HG02943 (cell line): ENCODE measurements around the gene GRWD1.

Source experiments
- ATAC-seq: cut with Tn5 transposase; IDR thresholded peaks from one replicate; pipeline ENCODE4 v1.9.1; 2021; ENCODE audit warnings: mild to moderate bottlenecking, low read depth, moderate library complexity; ENCODE audit not compliant: unreplicated experiment

GRWD1 gene

GRCh38 chr19:48445606-48446481, at the start of gene GRWD1:
Gene GRWD1, plus strand, starts transcription at chr19:48445983. Its CDS starts 23 bp downstream, at chr19:48446006.
- peak; percentile 80 for ATAC-seq

GRCh38 chr19:48396016-48396823, 49.6 kb upstream of the GRWD1 start:
- no peak for ATAC-seq

GRCh38 chr19:48396824-48397176, 49.0 kb upstream of the GRWD1 start:
- ATAC-seq = no peak

DNA sequence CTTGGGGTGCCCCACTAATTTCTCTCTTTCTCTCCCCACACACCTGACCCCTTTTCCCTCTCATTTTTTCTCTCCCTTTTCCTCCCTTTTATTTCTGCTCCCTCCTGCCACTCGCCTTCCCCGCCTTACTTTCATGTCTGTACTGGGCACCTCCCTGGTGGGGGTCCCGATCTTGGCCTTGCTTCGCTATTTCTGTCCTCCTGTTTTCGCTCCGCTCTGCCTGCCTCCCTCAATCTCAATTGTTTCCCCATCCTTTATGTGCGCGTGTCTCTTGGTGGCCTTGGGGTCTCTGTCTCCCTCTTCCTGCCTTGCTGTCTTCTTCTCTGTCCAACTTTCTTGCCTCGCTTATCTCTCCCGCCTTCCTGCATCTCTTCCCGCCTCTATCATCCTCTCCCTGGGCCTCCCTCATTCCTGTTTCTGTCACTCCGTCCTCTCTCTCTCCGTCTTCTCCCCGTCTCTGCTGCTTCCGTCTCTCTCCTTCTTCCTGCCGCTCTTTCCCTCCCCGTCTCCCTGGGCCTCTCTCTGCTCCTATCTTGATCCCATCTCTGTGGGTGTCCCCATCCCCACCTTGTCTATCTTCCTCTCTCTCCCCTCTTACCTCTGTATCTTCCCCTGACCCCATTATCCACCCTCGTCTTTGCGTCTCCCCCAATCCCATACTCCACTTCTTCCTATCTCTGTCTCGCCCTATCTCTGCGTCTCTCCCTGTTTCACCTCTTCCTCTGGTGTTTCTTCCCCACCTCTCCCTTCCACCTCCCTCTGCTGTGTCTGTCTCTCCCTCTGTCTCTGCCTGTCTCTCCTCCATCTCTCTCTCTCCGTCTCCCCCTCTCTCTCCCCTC, 48.3 kb upstream of the GRWD1 start:
- no peak for ATAC-seq

DNA sequence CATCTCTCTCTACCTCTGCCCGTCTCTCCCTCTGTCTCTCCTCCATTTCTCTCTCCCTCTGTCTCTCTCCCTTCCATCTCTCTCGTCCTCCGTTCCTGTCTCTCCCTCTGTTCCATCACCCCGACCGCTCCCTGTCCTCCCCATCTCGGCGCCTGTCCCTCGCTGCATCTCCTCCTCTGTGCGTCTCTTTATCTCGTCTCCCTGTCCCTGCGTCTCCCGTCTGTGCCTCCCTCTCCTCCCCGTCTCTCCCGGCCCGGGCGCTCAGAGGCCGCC, 47.7 kb upstream of the GRWD1 start:
- ATAC-seq = no peak

- ATAC-seq = no peak
These were observed 47.2 kb upstream of the GRWD1 start for GRCh38 chr19:48398375-48399235.

- no peak for ATAC-seq
These were observed 45.6 kb upstream of the GRWD1 start for GRCh38 chr19:48400018-48400742.

- no peak for ATAC-seq
These were observed 44.5 kb upstream of the GRWD1 start for GRCh38 chr19:48401287-48401686.

DNA sequence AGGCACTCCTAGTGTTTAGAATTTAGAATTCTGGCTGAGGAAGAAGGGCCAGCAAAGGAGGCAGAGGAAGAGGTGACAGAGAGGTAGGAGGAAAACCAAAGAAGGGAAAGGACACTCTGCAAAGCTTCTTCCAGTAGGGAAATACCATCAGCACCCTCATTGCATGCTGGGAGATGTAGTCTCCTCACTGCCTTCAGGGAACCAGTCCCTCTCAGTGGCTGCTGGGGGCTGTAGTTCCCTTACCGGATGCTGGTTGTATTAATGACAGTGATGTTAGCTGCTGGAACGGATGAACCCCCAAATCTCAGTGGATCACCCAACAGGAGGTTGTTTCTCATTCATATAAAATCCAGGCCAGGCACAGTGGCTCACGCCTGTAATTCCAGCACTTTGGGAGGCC, 42.2 kb upstream of the GRWD1 start:
- no peak for ATAC-seq

- no peak for ATAC-seq
These were observed 40.6 kb upstream of the GRWD1 start for GRCh38 chr19:48405010-48405659.

GRCh38 chr19:48405850-48406249, 39.9 kb upstream of the GRWD1 start:
- no peak for ATAC-seq

GRCh38 chr19:48413879-48414587, 31.8 kb upstream of the GRWD1 start:
- ATAC-seq = no peak

DNA sequence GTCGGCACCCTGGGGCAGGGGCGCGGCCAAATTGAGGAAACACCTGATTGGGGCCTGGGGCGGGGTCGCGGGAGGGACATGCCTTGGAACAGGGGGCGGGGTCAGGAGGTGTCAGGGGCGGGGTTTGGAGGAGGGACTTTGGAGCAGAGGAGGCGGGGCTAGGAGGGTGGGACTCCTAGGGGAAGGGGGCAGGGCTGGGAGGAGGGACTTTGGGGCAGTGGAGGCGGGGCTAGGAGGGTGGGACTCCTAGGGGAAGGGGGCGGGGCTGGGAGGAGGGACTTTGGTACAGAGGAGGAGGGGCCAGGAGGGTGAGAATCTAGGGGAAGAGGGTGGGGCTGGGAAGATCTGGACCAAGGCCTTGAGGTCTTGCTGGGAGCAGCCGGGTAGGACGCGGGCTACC, 30.4 kb upstream of the GRWD1 start:
- ATAC-seq = no peak

GRCh38 chr19:48415806-48416221, 30.0 kb upstream of the GRWD1 start:
- ATAC-seq = no peak

DNA sequence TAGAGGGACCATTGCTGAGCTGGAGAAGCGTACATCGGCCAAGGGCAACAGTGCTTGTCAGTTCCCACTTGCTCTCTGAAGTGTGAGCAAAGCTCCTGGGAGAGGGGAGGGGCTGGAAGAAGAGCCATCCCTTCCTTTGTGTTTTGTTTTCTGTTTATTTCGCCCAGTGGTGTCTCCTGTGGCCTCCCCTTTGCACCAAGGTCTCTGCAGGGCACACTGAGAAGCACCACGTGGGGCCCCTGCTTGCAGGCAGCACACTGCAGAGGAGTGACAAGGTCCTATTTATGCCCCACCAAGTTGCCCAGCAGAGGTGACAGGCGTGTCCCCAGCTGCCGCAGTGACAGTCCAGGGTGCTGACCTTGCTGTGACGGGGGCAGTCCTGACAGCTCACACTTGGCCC, 28.4 kb upstream of the GRWD1 start:
- ATAC-seq = no peak

- ATAC-seq = no peak
These were observed 27.3 kb upstream of the GRWD1 start for GRCh38 chr19:48418317-48419064.

DNA sequence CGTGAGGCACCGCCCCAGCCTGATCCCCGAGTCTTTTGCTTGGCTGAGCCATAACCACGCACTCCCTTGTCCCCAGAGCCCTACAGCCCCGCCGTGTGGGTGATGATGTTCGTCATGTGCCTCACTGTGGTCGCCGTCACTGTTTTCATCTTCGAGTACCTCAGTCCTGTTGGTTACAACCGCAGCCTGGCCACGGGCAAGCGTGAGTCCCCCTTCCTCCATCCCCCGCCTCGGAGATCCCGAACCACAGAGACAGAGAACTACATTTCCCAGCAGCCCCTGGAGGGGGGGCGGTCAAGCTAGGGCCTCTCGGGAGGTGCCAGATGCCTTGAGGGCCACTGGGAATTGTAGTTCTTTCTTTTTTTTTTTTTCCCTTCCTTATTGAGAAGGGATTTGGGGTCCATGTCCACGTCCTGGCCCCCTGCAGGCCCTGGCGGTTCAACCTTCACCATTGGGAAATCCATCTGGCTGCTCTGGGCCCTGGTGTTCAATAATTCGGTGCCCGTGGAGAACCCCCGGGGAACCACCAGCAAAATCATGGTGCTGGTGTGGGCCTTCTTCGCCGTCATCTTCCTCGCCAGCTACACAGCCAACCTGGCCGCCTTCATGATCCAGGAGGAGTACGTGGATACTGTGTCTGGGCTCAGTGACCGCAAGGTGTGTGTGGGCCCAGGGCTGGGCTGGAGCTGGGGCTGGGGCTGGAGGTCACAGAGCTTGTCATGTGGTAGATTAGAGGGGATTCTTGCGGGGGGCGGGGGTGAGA, 26.4 kb upstream of the GRWD1 start:
- no peak for ATAC-seq
